HG03558 (cell line): ENCODE results near the gene TTF2.

ENCODE experiments used
- ATAC-seq: cut with Tn5 transposase; IDR thresholded peaks from one replicate; pipeline ENCODE4 v1.9.1; 2021; ENCODE audit warnings: moderate number of reproducible peaks; ENCODE audit not compliant: unreplicated experiment; ENCODE audit errors: extremely low read depth

TTF2 gene

GRCh38 chr1:117044217-117044616, 15.9 kb upstream of the TTF2 start:
- ATAC-seq = no peak

DNA sequence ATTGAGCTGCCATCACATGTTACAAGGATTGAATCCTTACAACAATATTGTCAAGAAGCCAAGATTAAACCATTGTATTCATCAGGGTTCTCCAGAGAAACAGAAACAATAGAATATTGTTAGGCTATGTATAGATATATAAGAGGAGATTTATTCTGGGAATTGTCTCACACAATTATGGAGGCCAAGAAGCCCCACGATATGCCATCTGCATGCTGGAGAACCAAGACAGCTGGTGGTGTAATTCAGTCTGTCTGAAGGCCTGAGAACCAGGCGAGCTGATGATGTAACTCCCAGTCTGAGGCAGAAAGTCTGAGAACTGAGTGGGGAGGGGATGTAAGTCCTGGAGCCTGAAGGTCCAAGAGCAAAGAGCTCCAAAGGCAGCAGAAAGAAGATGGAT, 14.5 kb upstream of the TTF2 start:
- no peak for ATAC-seq

DNA sequence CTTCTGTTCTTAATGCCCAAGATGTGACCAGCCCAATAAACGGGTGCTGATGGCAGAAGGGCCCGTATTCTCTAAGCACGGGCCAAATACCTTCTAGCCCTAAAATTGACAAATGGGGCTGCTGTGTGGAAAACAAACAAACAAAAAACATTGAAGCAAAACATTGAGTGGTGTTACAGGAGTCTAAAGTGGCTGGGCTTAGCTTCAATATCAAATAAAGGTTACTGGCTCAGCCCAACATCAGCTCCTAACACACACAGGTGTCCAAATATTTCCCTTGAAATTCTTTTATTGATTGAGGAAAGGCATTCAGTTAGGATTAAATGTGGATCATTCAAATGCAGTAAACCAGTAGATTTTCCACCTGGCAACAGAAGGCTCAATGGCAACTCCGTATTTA, 13.3 kb upstream of the TTF2 start:
- no peak for ATAC-seq

DNA sequence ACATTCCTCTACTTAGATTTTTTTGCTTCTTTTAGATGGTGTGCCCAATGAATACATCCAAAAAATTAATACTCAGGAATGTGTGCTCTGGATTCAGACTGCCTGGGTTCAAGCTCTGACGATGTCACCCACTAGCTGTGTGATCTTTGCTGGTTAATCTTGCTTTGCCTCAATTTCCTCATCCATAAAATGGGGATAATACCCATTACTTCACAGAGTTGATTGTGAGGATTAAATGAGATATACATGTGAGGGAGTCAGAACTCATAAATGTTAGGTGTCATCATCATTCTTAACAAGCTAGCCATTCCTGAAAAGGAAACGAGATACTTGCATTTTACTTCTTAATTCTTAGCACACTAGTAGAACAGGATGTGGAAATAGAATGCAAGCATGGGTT, 12.9 kb upstream of the TTF2 start:
- ATAC-seq = no peak

GRCh38 chr1:117049857-117050256, 10.3 kb upstream of the TTF2 start:
- ATAC-seq = no peak

DNA sequence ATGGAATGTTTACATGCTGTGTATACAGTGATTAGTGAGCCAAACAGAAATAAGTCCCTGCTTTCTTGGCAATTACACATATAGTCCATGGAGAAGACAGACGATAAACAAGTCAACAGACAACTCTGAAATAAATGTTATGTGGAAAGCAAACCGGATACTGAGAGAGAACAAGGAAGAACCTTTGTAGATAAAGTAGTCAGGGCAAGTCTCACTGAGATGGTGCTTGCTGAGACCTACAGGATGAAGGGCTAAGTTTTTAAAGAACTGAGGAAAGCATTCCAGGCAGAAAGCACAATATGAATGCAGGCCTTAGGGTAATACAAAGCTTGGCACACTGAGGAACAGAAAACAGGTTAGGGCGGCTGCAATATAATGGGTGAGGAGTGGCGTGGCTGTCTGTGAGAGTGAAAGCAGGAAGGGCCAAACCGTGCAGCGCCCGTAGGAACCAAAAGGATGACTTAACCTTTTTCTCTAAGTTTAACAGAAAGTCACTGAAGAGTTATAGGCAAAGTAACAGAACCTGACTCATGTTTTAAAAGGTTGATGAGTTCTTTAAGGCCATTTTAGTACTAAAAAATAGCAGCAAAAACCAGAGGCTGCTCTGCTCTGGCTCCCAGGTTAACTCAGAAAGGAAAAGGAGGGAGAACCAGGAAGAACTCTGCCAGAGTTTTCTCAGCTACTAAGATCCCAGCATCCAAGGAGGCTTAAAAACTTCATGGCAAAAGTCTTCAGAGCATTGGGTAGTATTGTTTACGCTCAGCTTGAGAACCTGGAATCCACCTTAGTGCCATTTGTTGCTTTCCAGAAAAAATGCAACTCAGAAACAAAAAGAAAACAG, 8.7 kb upstream of the TTF2 start:
- peak; percentile 66 for ATAC-seq

DNA sequence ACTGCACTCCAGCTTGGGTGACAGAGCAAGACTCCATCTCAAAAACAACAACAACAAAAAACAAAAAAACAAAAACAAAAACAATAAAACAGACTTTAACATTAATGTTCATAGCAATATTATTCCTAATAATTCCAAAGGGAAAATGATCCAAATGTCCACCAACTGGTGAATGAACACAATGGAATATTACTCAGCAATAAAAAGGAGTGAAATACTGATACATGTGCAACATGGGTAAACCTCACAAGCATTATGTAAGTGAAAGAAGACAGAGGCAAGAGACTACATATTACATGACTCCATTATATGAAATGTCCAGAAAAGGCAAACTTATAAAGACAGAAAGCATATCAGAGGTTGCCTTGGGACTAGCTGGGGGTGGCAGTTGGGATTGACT, 6.1 kb upstream of the TTF2 start:
- ATAC-seq = no peak

DNA sequence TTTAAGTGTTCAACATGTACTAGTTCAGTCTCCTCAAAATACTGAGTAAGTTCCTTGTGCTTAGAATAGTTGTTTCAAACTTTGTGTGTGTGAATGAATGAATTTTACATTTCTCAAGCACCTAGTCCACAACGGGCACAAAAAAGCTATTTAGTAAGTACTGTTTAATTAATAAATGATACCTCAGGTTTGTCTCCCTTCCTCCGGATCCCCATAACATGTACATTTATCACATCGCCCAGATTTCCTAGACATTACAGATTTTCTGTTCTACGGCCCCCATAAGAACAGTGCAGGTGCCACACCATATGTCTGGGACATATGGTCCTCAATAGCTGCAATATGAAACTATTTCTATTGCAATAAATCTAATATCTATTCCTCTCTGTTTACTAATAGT, 1.3 kb upstream of the TTF2 start:
- no peak for ATAC-seq

DNA sequence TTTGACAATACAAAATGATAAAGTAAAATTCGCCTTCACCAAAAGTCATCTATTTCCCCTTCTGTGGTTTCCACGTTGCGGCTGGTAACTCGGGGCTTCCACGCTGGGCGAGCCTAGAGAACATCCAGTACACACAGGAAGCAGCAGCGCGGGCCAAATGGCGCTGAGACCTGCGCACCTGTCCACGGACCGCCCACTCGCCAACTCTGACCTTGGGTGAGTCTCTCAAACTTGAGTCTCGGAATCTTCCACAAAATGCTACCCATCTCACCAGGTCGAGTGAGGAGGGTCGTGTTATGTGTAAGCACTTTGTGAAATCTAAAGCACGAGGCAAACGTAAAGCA, 820 bp upstream of the TTF2 start:
- no peak for ATAC-seq

- no peak for ATAC-seq
These were observed 553 bp downstream of the TTF2 start for GRCh38 chr1:117060441-117061317.

DNA sequence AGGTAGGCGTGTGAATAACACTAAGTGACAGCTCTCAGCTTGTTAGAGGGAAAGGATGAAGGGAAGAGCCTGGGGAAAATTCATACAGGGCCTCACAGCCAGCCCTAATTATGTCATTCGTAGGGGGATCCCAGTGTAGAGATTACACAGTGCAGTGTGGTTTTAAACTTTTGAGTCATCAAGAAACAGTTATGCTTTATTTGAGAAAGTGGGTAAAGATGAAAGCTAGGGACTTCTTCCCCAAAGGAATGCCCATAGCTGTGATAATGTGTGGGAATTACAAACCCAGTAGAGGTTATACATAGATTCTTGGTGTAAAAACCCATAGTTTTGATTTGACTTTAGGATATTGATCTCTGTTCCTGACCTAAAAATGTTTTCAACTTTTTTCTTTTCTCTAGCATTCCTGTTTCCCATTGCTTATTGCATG, 1.9 kb downstream of the TTF2 start:
- peak; percentile 24 for ATAC-seq

GRCh38 chr1:117066367-117066766, 6.2 kb downstream of the TTF2 start:
- no peak for ATAC-seq

DNA sequence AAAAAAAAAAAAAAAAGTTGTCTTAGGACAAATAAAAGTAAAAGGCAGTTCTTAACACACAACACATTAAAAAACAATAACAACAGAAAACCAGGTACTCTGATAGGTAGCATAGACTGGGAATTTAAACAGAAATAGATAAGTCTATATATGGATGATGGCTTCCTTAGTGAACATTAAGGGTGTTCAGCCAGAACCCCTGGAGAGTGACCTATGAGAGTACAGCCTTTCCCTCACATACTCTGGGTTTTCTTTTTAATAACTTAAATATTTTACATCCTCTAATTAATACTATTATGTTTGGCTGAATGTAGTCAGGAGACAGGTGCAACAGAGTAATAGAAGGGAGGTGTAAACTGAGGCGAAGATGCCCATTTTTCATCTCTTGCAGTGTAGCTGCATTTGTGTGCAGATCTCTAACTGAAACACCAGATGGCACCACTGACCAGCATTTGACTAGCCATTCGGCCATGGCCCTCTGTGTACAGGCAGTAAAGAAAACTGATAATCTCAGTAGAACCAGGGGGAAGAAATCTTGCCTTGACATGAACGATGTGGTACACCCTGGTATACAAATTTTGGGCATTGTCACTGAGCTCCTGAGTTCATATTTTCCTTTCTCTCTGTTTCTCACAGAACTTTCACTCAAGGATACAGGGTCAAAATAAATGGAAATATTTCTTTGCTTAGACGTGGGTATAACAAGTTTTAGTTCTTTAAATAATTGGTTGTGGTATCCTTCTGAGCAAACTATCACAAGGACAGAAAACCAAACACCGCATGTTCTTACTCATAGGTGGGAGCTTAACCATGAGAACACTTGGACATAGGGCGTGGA, 7.6 kb downstream of the TTF2 start:
- ATAC-seq = no peak

DNA sequence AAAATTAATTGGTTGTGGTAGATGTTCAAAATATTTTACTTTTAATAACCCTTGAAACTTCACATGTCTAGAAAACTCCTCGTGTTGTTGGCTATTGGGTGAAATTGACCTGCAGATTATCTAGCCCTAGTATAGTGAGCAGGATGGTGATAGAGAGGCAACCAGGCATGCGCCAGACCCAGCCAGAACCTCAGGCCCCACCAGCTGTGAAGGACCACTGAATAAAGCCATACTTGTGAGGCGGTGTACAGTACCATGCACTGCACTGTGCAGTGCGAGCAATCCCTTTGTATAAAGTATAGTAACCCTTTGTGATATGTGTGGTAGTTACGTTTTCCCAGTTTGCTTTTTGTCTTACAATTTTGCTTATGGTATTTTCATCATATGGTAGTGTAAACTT, 8.5 kb downstream of the TTF2 start:
- no peak for ATAC-seq

GRCh38 chr1:117069220-117069844, 9.2 kb downstream of the TTF2 start:
- no peak for ATAC-seq

DNA sequence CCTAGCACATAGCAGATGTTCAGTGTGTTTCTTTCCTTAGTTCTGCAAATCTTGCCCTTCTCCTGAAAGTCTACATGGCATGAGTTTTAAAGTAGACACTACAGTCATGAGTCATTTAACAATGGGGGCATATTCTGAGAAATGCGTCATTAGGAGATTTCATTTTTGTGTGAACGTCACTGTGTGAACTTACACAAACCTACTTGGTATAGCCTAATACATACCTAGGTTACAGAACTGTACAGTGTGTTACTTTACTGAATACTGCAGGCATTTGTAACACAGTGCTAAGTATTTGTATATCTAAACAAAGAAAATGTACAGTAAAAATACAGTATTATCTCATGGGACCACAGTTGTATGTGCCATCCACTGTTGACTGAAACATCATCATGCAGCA, 10.0 kb downstream of the TTF2 start:
- no peak for ATAC-seq

DNA sequence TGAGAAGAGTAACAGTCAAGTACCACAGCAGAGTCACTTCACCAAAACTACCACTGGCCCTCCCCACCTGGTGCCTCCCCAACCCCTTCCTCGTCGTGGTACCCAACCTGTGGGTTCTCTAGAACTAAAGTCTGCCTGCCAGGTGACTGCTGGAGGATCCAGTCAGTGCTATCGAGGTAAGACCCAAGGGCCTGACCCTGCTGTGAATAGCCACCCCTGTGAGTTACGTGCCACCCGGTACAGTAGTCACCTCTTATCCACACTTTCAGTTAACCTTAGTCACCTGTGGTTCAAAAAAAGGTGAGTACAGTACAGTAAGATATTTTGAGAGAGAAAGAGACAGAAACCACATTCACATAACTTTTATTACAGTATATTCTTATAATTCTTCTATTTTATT, 16.5 kb downstream of the TTF2 start:
- ATAC-seq = no peak

DNA sequence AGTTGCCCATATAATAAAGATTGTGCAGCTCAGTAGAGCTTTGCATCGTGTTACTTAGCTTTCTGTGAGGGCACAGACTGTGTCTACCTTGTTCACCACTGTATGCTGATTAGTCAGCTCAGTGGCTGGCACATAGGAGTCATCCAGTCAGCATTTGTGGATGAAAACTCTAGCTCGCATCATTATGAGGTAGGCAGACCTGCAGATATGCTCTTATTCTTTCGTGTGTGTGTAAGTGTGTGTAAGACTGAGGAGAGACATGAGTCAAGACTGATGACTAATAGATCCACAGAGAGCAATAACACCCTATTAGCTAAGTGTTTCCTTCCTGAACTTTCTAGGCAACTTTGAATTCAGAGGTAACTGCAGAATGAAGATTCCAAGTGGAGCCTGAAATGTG, 17.1 kb downstream of the TTF2 start:
- no peak for ATAC-seq

GRCh38 chr1:117079737-117080136, 19.6 kb downstream of the TTF2 start:
- no peak for ATAC-seq

- ATAC-seq = no peak
These were observed 24.1 kb downstream of the TTF2 start for GRCh38 chr1:117084231-117084630.
